ENCODE results near the gene MRM2.

The MRM2 gene

DNA sequence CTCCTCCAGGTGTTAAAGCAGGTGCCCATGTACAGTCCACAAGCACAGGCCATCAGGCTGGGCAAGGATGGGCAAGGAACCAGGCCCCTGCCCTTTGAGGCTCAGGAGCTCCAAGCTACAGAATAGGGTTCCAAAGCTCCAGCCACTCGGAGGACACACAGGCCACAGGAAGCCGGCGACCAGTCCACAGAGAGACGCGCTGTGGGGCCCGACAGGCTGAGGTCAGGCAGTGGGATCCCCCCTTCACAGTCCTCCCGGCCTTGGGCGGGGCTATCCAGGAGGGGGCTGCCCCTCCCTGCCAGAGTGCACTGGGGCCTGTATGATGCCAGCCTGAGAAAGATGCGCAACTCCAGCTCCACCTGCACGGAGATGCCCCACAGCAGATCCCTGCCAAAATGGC is 43.2 kb downstream of the MRM2 start:
- H3K36me3 ChIP-seq (replicated peaks), result peaks cover 7% of the 10 kb centered on the region
- no peak for DNase-seq
- no peak overlapping the region for H3K4me3 ChIP-seq (ENCODE audit: low read depth, low read length)
- H3K27me3 ChIP-seq (replicated peaks), result no peaks in the 10 kb centered on the region
- in situ Hi-C loops (cut with HindIII; ENCODE audit: low pct_ligation_motif_present, low sequenced_read_pairs), result no loop called here
- TF ChIP-seq, protein P1, sequence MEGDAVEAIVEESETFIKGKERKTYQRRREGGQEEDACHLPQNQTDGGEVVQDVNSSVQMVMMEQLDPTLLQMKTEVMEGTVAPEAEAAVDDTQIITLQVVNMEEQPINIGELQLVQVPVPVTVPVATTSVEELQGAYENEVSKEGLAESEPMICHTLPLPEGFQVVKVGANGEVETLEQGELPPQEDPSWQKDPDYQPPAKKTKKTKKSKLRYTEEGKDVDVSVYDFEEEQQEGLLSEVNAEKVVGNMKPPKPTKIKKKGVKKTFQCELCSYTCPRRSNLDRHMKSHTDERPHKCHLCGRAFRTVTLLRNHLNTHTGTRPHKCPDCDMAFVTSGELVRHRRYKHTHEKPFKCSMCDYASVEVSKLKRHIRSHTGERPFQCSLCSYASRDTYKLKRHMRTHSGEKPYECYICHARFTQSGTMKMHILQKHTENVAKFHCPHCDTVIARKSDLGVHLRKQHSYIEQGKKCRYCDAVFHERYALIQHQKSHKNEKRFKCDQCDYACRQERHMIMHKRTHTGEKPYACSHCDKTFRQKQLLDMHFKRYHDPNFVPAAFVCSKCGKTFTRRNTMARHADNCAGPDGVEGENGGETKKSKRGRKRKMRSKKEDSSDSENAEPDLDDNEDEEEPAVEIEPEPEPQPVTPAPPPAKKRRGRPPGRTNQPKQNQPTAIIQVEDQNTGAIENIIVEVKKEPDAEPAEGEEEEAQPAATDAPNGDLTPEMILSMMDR (IDR thresholded peaks at IDR 0.05; ENCODE audit: low read depth, low read length, missing control alignments), result no peak
- H3K27ac ChIP-seq, result no peak overlapping the region

- peaks cover 7% of the 10 kb centered on the region for H3K36me3 ChIP-seq (replicated peaks)
Measured at GRCh38 chr7:2198206-2198605, 43.8 kb downstream of the MRM2 start.

GRCh38 chr7:2197436-2198155 is 44.4 kb downstream of the MRM2 start:
- Histone ChIP-seq H3K27ac (no peak overlapping the region), H3K4me3 (ENCODE audit: low read depth, low read length) (no peak overlapping the region), H3K36me3 (replicated peaks) (peaks cover 7% of the 10 kb centered on the region), H3K27me3 (replicated peaks) (no peaks in the 10 kb centered on the region)
- no peak for DNase-seq
- TF ChIP-seq, protein P1 (IDR thresholded peaks at IDR 0.05; ENCODE audit: low read depth, low read length, missing control alignments), result no peak
- in situ Hi-C loops (cut with HindIII; ENCODE audit: low pct_ligation_motif_present, low sequenced_read_pairs), result no loop called here

More at GRCh38 chr7:2198206-2198605, 43.8 kb downstream of the MRM2 start:
- in situ Hi-C loops (cut with HindIII; ENCODE audit: low pct_ligation_motif_present, low sequenced_read_pairs), result no loop called here
- TF ChIP-seq, protein P1 (IDR thresholded peaks at IDR 0.05; ENCODE audit: low read depth, low read length, missing control alignments), result no peak
- Histone ChIP-seq H3K27ac (no peak overlapping the region), H3K27me3 (replicated peaks) (no peaks in the 10 kb centered on the region), H3K4me3 (ENCODE audit: low read depth, low read length) (no peak overlapping the region)
- DNase-seq, result no peak

DNA sequence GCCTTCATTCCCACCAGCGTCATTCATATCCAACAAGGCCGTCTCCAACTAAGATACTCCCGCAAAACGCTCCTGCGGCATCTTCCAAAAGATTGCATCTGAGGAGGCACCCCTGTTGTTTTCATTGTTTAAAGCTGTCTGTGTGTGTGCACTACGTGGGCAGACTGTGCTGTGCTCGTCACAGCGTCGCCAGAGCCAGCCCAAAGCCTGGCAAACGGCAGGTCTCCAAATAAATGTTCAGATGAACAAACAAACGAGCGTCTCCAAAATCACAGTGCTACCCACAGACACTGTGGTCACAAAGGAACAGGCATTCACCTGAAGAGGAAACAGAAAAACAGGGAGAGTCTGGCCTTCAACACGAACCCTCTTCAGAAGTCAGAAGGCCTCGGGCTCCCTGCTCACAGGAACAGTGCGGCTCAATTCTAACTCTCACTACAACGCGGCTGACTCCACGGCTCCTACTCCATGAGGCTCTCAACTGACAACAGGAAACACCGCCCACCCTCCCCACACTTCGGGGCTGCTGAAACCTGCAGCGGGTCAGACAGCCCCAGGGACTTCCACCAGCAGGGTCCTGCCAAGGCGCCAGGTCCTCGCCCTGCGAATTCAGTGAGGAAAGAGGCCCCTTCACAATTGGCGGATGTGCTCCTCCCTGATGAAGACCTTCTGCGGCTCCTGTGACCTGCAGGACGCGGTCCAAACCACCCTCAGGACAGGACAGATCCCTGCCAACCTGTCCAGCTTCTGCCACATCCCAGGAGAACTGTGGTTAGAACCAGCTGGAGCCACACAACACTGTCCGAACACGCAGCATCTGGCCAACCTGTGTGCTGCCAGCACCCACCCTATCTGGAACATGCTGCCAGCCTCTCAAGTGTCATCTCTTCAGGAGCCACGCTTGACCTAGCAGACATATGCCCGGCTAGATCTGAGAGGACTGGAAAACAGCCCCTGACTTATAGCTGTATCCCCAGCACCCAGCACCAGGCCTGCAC is 45.3 kb downstream of the MRM2 start:
- TF ChIP-seq, protein P1 (IDR thresholded peaks at IDR 0.05; ENCODE audit: low read depth, low read length, missing control alignments), result no peak
- H3K27ac ChIP-seq, result no peak overlapping the region
- in situ Hi-C loops (cut with HindIII; ENCODE audit: low pct_ligation_motif_present, low sequenced_read_pairs), result no loop called here
- DNase-seq, result no peak
- H3K27me3 ChIP-seq (replicated peaks), result no peaks in the 10 kb centered on the region
- H3K36me3 ChIP-seq (replicated peaks), result peaks cover 7% of the 10 kb centered on the region
- H3K4me3 ChIP-seq (ENCODE audit: low read depth, low read length), result no peak overlapping the region

GRCh38 chr7:2195400-2196246 is 46.4 kb downstream of the MRM2 start:
- DNase-seq, result no peak
- Histone ChIP-seq H3K36me3 (replicated peaks) (peaks cover 7% of the 10 kb centered on the region), H3K4me3 (ENCODE audit: low read depth, low read length) (no peak overlapping the region), H3K27me3 (replicated peaks) (no peaks in the 10 kb centered on the region), H3K27ac (no peak overlapping the region)
- in situ Hi-C loops (cut with HindIII; ENCODE audit: low pct_ligation_motif_present, low sequenced_read_pairs), result no loop called here
- TF ChIP-seq, protein P1 (IDR thresholded peaks at IDR 0.05; ENCODE audit: low read depth, low read length, missing control alignments), result no peak
